ENCODE measurements around the gene FOXP1.
"Not testable (repeated sequence)": the region's sequence is repeated elsewhere in the genome, so short reads cannot be mapped to it uniquely, and the experiment has no call there.

The FOXP1 gene

GRCh38 chr3:70975981-70976380 lies 607.5 kb downstream of the FOXP1 start:
- DNase-seq (ENCODE audit: low spot score): not testable (repeated sequence)

- DNase-seq (ENCODE audit: low spot score): no peak
Observed at GRCh38 chr3:70974747-70975146, 608.8 kb downstream of the FOXP1 start.

- DNase-seq (ENCODE audit: low spot score): no peak
Observed at GRCh38 chr3:70973558-70973957, 610.0 kb downstream of the FOXP1 start.

GRCh38 chr3:70972855-70973254 lies 610.7 kb downstream of the FOXP1 start:
- no peak for DNase-seq (ENCODE audit: low spot score)

- no peak for DNase-seq (ENCODE audit: low spot score)
Observed at GRCh38 chr3:70970952-70971351, 612.6 kb downstream of the FOXP1 start.

GRCh38 chr3:70970171-70970570 lies 613.4 kb downstream of the FOXP1 start:
- DNase-seq (ENCODE audit: low spot score): no peak

- DNase-seq (ENCODE audit: low spot score): no peak
Observed at GRCh38 chr3:70963431-70964275, 619.9 kb downstream of the FOXP1 start.

- no peak for DNase-seq (ENCODE audit: low spot score)
Observed at GRCh38 chr3:70959506-70960291, 623.8 kb downstream of the FOXP1 start.

GRCh38 chr3:70952033-70952747 lies 631.3 kb downstream of the FOXP1 start:
- DNase-seq (ENCODE audit: low spot score): no peak

- DNase-seq (ENCODE audit: low spot score): no peak
Observed at GRCh38 chr3:70951316-70951715, 632.2 kb downstream of the FOXP1 start.

- no peak for DNase-seq (ENCODE audit: low spot score)
Observed at GRCh38 chr3:70947579-70947978, 635.9 kb downstream of the FOXP1 start.

- DNase-seq (ENCODE audit: low spot score): no peak
Observed at GRCh38 chr3:70943886-70944285, 639.6 kb downstream of the FOXP1 start.

- DNase-seq (ENCODE audit: low spot score): no peak
Observed at GRCh38 chr3:70933105-70933810, 650.3 kb downstream of the FOXP1 start.

GRCh38 chr3:70930066-70930465 lies 653.5 kb downstream of the FOXP1 start:
- DNase-seq (ENCODE audit: low spot score): no peak

- DNase-seq (ENCODE audit: low spot score): no peak
Observed at GRCh38 chr3:70927239-70927638, 656.3 kb downstream of the FOXP1 start.

GRCh38 chr3:70926835-70927234 lies 656.7 kb downstream of the FOXP1 start:
- no peak for DNase-seq (ENCODE audit: low spot score)

GRCh38 chr3:70919661-70920060 lies 663.9 kb downstream of the FOXP1 start:
- DNase-seq (ENCODE audit: low spot score): no peak

GRCh38 chr3:70919091-70919490 lies 664.4 kb downstream of the FOXP1 start:
- DNase-seq (ENCODE audit: low spot score): no peak

- DNase-seq (ENCODE audit: low spot score): no peak
Observed at GRCh38 chr3:70916375-70917055, 667.0 kb downstream of the FOXP1 start.

GRCh38 chr3:70914862-70915261 lies 668.7 kb downstream of the FOXP1 start:
- no peak for DNase-seq (ENCODE audit: low spot score)

GRCh38 chr3:70911719-70912118 lies 671.8 kb downstream of the FOXP1 start:
- no peak for DNase-seq (ENCODE audit: low spot score)

Data from pons (tissue), 1 donor.